ENCODE results near the gene DDOST. TPM values are rescaled to one million over a fixed set of nuclear protein-coding genes. Genes with fewer than 3 reads are reported as not detected.

Gene DDOST
- total and polyA plus RNA-seq, 2 donors from 2014 or later = 146 to 206 TPM

DNA sequence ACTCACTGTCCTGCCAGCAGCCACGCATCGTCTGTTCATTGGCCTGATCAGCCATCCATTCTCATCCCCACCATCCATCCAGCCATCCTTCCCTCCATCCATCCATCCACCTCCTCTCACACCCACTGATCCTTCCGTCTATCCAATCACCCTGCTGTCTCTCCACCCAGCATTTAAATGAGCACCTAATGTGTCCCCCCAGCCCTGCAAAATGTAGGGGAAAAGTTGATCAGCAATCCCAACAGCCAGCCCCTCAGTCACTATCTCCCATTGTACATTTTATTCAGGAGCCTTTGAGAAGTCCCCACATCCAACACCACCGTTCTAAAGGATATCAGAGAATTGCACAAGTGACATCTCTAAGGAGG is 11.1 kb upstream of the DDOST start:
- H3K9me3 ChIP-seq (ENCODE audit: control insufficient read depth in 2 of 3, insufficient read depth in 1 of 3, low read length in 3 of 3) = no peaks in the 10 kb centered on the region
- H3K4me1 ChIP-seq (ENCODE audit: control insufficient read depth in 2 of 3, insufficient read depth in 2 of 3, low read depth in 1 of 3, low read length in 3 of 3) = no peaks in the 10 kb centered on the region
- H3K9ac ChIP-seq (ENCODE audit: low read length in 3 of 3) = no peak overlapping the region
- H3K36me3 ChIP-seq (ENCODE audit: control insufficient read depth in 2 of 3, insufficient read depth in 3 of 3, low read length in 3 of 3) = no peaks in the 10 kb centered on the region
- no peak for FAIRE-seq
- H3K27me3 ChIP-seq (ENCODE audit: control insufficient read depth, insufficient read depth, low read length) = no peaks in the 10 kb centered on the region
- intact Hi-C loops (cut with DNase I) = no loop called here
- no peak overlapping the region for H3K4me3 ChIP-seq (ENCODE audit: low read length in 3 of 3)
- no peak overlapping the region for H3K27ac ChIP-seq (ENCODE audit: low read depth in 2 of 2, low read length in 2 of 2)
- DNase-seq = no peak
- TF ChIP-seq, protein P1, sequence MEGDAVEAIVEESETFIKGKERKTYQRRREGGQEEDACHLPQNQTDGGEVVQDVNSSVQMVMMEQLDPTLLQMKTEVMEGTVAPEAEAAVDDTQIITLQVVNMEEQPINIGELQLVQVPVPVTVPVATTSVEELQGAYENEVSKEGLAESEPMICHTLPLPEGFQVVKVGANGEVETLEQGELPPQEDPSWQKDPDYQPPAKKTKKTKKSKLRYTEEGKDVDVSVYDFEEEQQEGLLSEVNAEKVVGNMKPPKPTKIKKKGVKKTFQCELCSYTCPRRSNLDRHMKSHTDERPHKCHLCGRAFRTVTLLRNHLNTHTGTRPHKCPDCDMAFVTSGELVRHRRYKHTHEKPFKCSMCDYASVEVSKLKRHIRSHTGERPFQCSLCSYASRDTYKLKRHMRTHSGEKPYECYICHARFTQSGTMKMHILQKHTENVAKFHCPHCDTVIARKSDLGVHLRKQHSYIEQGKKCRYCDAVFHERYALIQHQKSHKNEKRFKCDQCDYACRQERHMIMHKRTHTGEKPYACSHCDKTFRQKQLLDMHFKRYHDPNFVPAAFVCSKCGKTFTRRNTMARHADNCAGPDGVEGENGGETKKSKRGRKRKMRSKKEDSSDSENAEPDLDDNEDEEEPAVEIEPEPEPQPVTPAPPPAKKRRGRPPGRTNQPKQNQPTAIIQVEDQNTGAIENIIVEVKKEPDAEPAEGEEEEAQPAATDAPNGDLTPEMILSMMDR (IDR thresholded peaks at IDR 0.05; ENCODE audit: borderline replicate concordance, extremely low read depth, insufficient read depth) = no peak

DNA sequence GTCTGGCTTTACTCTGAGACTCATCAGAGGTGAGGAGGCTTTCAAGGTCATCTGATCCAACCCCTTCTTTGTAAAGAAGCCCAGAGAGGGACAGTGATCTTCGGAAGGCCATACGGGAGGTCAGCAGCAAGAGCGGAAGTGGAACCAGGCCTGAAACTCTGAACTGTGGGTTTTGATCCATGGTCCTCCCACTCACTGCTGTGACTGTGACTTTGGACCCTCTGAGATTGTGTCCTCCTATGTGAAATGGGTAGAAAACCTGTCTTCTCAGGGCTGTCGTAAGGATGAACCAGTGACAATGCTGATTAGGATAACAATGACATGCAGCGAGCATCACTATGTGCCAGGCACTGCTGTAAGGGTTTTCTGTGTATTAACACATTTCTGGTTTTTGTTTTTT is 9.8 kb upstream of the DDOST start:
- TF ChIP-seq, protein P1 (IDR thresholded peaks at IDR 0.05; ENCODE audit: borderline replicate concordance, extremely low read depth, insufficient read depth) = no peak
- Histone ChIP-seq H3K27ac (ENCODE audit: low read depth in 2 of 2, low read length in 2 of 2) (no peak overlapping the region), H3K4me3 (ENCODE audit: low read length in 3 of 3) (no peak overlapping the region), H3K4me1 (ENCODE audit: control insufficient read depth in 2 of 3, insufficient read depth in 2 of 3, low read depth in 1 of 3, low read length in 3 of 3) (no peaks in the 10 kb centered on the region), H3K36me3 (ENCODE audit: control insufficient read depth in 2 of 3, insufficient read depth in 3 of 3, low read length in 3 of 3) (no peaks in the 10 kb centered on the region), H3K27me3 (ENCODE audit: control insufficient read depth, insufficient read depth, low read length) (no peaks in the 10 kb centered on the region), H3K9ac (ENCODE audit: low read length in 3 of 3) (no peak overlapping the region), H3K9me3 (ENCODE audit: control insufficient read depth in 2 of 3, insufficient read depth in 1 of 3, low read length in 3 of 3) (no peaks in the 10 kb centered on the region)
- no peak for DNase-seq
- intact Hi-C loops (cut with DNase I) = no loop called here
- no peak for FAIRE-seq

DNA sequence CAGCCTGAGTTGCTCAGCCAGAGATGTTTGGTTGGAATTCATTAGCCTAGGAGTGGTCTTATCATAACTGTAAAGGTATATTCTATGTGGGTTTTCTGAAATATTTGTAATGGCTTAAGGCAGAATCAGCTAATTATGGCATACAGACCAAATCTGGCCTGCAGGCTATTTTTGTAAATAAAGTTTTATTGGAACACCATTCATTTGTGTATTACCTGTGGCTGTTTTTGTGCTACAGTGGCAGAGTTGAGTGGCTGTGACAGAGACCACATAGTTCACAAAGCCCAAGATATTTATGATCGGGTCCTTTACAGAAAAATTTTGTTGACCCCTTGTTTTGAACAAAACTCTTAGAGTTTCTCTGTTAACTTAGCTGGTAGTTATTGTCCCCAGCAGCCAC is 7.4 kb upstream of the DDOST start:
- no peak for DNase-seq
- intact Hi-C loops (cut with DNase I) = no loop called here
- Histone ChIP-seq H3K27ac (ENCODE audit: low read depth in 2 of 2, low read length in 2 of 2) (no peak overlapping the region), H3K4me3 (ENCODE audit: low read length in 3 of 3) (no peak overlapping the region), H3K36me3 (ENCODE audit: control insufficient read depth in 2 of 3, insufficient read depth in 3 of 3, low read length in 3 of 3) (no peaks in the 10 kb centered on the region), H3K4me1 (ENCODE audit: control insufficient read depth in 2 of 3, insufficient read depth in 2 of 3, low read depth in 1 of 3, low read length in 3 of 3) (no peaks in the 10 kb centered on the region), H3K9ac (ENCODE audit: low read length in 3 of 3) (no peak overlapping the region), H3K9me3 (ENCODE audit: control insufficient read depth in 2 of 3, insufficient read depth in 1 of 3, low read length in 3 of 3) (no peaks in the 10 kb centered on the region), H3K27me3 (ENCODE audit: control insufficient read depth, insufficient read depth, low read length) (no peaks in the 10 kb centered on the region)
- TF ChIP-seq, protein P1 (IDR thresholded peaks at IDR 0.05; ENCODE audit: borderline replicate concordance, extremely low read depth, insufficient read depth) = no peak
- FAIRE-seq = no peak

DNA sequence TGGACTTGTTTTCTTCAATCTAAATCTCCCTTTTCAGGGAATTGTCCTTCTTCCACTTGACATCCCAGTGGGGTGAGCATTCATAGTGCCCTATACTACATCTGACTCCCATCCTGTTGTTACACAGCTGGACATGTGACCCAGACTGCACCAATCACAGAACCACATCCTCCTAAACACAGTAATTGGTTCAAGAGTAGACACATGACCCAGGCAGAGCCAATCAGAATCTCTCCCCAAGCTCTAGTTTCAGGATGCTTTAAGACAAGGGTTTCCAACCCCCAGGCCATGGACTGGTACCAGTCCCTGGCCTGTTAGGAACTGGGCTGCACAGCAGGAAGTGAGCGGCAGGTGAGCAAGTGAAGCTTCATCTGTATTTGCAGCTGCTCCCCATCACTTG is 5.6 kb upstream of the DDOST start:
- Histone ChIP-seq H3K9ac (ENCODE audit: low read length in 3 of 3) (no peak overlapping the region), H3K27me3 (ENCODE audit: control insufficient read depth, insufficient read depth, low read length) (no peaks in the 10 kb centered on the region), H3K4me1 (ENCODE audit: control insufficient read depth in 2 of 3, insufficient read depth in 2 of 3, low read depth in 1 of 3, low read length in 3 of 3) (peaks cover 0 to 5% (median 0%) of the 10 kb centered on the region in 3 donors), H3K9me3 (ENCODE audit: control insufficient read depth in 2 of 3, insufficient read depth in 1 of 3, low read length in 3 of 3) (no peaks in the 10 kb centered on the region), H3K27ac (ENCODE audit: low read depth in 2 of 2, low read length in 2 of 2) (no peak overlapping the region), H3K4me3 (ENCODE audit: low read length in 3 of 3) (no peak overlapping the region), H3K36me3 (ENCODE audit: control insufficient read depth in 2 of 3, insufficient read depth in 3 of 3, low read length in 3 of 3) (no peaks in the 10 kb centered on the region)
- intact Hi-C loops (cut with DNase I) = no loop called here
- DNase-seq (no peak), FAIRE-seq (no peak)
- TF ChIP-seq, protein P1 (IDR thresholded peaks at IDR 0.05; ENCODE audit: borderline replicate concordance, extremely low read depth, insufficient read depth) = no peak

All from kidney (tissue), 14 donors.